ENCODE data around the gene RAPGEF6.
"Not testable (repeated sequence)": the region's sequence is repeated elsewhere in the genome, so short reads cannot be mapped to it uniquely, and the experiment has no call there.

RAPGEF6 gene

GRCh38 chr5:131514316-131515283 is 120.4 kb downstream of the RAPGEF6 start:
- in situ Hi-C loops (cut with MboI; ENCODE audit: low sequenced_read_pairs): no loop called here

DNA sequence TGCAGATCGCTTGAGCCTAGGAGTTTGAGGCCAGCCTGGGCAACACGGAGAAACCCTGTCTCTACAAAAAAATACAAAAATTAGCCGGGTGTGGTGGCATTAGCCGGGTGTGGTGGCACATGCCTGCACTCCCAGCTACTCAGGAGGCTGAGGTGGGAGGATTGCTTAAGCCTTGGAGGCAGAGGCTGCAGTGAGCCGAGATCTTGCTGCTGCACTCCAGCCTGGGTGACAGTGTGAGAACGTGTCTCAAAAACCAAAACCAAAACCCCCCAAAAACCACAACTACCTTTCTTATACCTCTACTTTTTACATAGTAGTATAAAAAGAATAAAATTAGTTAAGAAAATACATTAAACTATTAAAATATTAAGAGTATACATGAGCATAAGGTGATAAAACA is 121.2 kb downstream of the RAPGEF6 start:
- in situ Hi-C loops (cut with MboI; ENCODE audit: low sequenced_read_pairs): no loop called here

DNA sequence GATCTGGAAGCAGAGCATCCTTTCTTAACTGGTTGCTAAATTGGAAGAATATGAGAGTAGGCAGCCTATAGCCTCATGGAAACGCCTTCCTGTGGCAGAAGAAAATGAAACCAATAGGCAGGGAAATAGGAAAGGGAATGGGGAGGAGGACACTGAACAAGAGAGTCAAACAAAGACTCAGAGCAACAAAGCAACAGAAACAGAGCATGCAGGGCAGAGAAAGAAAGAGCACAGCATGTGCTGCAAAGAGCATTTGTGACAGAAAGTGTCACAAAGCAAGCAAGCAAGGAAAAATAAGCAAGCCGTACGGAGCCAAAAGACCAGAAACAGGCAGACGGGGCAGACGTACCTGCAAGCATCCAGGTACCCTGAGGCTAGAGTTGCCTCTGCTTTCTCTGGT is 123.1 kb downstream of the RAPGEF6 start:
- in situ Hi-C loops (cut with MboI; ENCODE audit: low sequenced_read_pairs): no loop called here

DNA sequence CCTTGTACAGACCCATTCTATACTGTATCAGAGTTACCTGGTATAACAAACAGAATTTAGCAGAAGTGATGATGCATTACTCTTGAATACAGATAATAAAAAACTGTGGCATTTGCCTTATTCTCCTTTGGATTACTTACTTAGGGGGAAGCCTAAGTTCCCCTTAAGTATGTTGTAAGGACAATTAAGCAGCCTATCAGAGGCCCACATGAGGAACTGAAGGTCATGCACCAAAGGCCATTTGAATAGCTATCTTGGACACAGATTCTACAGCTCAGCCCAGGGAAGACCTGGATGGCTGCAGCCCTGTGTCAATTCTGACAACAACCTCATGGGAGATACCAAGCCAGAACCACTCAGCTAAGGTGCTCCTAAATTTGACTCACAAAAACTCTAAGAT is 125.2 kb downstream of the RAPGEF6 start:
- in situ Hi-C loops (cut with MboI; ENCODE audit: low sequenced_read_pairs): no loop called here

- in situ Hi-C loops (cut with MboI; ENCODE audit: low sequenced_read_pairs): no loop called here
Observed at GRCh38 chr5:131505237-131505908, 129.7 kb downstream of the RAPGEF6 start.

DNA sequence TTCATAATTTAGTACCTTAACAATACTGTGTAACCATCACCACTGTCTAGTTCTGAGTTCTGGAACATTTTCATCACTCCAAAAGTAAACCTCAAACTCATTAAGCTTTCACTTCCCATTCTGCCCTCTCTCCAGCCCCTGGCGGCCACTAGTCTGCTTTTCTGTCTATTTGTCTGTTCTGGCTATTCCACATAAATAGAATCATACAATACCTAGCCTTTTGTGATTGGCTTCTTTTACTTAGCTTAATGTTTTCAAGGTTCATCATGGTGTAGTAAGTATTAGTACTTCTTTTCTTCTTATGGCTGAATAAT is 138.7 kb downstream of the RAPGEF6 start:
- in situ Hi-C loops (cut with MboI; ENCODE audit: low sequenced_read_pairs): no loop called here

- in situ Hi-C loops (cut with MboI; ENCODE audit: low sequenced_read_pairs): no loop called here
Observed at GRCh38 chr5:131495536-131496399, 139.3 kb downstream of the RAPGEF6 start.

GRCh38 chr5:131491749-131492148 is 143.3 kb downstream of the RAPGEF6 start:
- in situ Hi-C loops (cut with MboI; ENCODE audit: low sequenced_read_pairs): no loop called here

DNA sequence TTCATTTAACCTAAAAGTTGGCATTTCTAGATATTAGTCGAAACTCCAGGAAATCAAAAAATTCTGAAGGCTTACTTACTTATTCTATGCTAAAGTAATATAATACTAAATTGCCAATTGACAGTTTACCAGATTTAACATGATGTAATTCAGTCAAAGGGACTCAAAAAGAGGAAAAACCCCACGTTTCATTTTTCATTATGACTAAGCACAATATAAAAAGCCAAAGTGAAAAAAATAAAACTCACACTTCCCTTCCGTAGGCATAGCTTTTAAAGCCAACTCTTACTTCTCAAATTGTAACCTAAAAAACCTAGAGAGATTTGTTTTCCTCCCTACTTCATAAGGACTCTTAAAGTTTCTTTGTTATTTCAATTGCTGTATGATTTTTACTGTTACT is 146.6 kb downstream of the RAPGEF6 start:
- in situ Hi-C loops (cut with MboI; ENCODE audit: low sequenced_read_pairs): no loop called here

GRCh38 chr5:131487371-131487770 is 147.7 kb downstream of the RAPGEF6 start:
- in situ Hi-C loops (cut with MboI; ENCODE audit: low sequenced_read_pairs): not testable (repeated sequence)

DNA sequence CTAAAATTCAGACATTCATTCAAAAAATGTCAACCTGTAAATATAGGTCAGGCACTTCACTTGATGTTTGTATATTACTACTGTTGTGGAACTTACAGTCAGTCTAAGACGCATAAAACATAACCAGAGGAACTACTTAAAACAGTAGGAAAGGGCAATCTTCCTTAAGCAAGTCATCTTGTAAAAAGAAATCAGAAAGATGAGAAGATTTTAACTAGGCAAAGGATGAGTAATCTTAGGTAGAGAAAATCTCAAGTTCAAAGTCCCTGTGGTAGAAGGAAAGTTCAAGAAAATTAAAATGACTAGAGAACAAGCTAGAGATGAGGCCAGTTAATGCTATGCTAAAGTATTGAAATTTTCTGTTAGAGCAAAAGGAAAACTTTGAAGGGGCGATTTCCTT is 152.4 kb downstream of the RAPGEF6 start:
- in situ Hi-C loops (cut with MboI; ENCODE audit: low sequenced_read_pairs): no loop called here

GRCh38 chr5:131481569-131481968 is 153.5 kb downstream of the RAPGEF6 start:
- in situ Hi-C loops (cut with MboI; ENCODE audit: low sequenced_read_pairs): no loop called here

GRCh38 chr5:131475541-131475941 is 159.5 kb downstream of the RAPGEF6 start:
- in situ Hi-C loops (cut with MboI; ENCODE audit: low sequenced_read_pairs): no loop called here

- in situ Hi-C loops (cut with MboI; ENCODE audit: low sequenced_read_pairs): no loop called here
Observed at GRCh38 chr5:131473731-131474130, 161.3 kb downstream of the RAPGEF6 start.

DNA sequence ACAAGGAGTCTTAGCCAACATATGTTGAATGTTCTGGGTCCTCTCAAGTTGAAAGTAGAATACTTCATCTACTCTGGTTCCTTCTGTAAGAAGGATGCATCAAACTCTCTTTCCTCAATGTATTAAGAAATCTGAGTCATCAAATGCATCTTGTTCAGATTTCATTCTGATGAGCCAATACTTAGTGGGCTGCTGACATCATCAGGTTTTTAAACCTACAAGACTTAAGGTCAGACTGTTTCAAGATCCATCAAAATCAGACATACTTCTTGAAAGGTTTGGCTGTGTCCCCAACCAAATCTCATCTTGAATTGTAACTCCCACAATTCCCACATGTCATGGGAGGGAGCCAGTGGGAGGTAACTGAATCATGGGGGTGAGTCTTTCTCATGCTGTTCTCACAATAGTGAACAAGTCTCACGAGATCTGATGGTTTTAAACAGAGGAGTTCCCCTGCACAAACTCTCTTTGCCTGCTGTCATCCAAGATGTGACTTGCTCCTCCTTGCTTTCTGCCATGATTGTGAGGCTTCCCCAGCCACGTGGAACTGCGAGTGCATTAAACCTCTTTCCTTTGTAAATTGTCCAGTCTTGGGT is 168.8 kb downstream of the RAPGEF6 start:
- in situ Hi-C loops (cut with MboI; ENCODE audit: low sequenced_read_pairs): no loop called here

DNA sequence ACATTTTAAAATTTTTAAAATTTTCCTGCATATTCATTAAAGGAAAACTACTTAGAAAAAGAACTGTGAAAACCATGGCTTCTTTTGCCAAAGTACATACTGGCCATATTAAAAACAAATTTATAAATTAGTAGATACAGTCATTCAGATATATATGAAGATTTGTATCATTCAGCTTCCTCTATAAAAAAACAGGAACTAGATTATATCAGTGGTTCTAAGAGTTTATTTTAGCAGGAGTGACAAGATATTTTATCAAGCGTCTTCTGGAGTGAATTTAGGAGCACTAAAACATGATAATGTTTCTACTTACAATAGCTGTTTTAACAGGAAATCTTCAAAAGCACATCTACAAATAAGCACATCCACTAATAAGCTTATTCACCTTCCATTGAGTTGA is 171.4 kb downstream of the RAPGEF6 start:
- in situ Hi-C loops (cut with MboI; ENCODE audit: low sequenced_read_pairs): no loop called here

DNA sequence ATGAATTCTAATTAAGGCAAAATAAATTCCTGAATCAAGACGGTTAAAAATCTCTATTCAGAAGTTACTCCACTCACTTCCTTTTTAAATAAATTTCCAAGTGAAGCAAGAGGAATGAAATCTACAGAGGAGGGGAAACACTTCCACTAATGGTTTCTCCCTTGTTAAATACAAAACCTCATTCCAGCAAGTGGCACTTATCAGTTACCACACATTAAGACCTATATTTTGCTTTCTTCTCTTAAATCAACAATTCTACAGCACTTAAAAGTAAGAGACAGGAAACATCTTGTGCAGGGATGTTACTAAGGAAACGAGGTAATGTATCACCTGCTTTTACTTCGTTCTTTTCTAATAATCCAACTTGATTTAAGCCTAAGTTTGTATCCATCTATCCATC is 172.6 kb downstream of the RAPGEF6 start:
- in situ Hi-C loops (cut with MboI; ENCODE audit: low sequenced_read_pairs): no loop called here

GRCh38 chr5:131461742-131462141 is 173.3 kb downstream of the RAPGEF6 start:
- in situ Hi-C loops (cut with MboI; ENCODE audit: low sequenced_read_pairs): no loop called here

GRCh38 chr5:131460867-131461572 is 174.0 kb downstream of the RAPGEF6 start:
- in situ Hi-C loops (cut with MboI; ENCODE audit: low sequenced_read_pairs): no loop called here

DNA sequence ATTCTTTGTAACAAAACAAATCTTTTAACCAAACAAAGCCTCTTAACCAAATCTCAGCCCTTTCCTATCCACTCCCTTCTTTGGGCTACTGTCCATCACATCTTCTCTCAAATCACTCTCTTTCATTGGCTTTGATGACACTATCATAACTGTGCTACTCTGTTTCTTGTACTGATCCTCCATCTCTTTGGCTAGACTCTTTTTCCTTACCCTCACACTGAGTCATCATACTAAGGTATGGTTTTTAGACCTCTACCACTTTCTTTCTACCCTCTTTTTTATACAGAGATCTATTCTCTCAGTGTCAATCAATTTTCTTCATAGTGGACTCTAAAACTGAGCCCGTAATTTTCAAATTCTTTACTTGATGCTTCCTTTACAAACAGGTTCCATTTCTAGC is 174.9 kb downstream of the RAPGEF6 start:
- in situ Hi-C loops (cut with MboI; ENCODE audit: low sequenced_read_pairs): no loop called here
